Measurements from ENCODE around the gene DYSF. TPM values are rescaled to one million over a fixed set of nuclear protein-coding genes. Genes with fewer than 3 reads are reported as not detected.

The DYSF gene
- total RNA-seq, 1 experiment from 2014 or later: 0.31 TPM

DNA sequence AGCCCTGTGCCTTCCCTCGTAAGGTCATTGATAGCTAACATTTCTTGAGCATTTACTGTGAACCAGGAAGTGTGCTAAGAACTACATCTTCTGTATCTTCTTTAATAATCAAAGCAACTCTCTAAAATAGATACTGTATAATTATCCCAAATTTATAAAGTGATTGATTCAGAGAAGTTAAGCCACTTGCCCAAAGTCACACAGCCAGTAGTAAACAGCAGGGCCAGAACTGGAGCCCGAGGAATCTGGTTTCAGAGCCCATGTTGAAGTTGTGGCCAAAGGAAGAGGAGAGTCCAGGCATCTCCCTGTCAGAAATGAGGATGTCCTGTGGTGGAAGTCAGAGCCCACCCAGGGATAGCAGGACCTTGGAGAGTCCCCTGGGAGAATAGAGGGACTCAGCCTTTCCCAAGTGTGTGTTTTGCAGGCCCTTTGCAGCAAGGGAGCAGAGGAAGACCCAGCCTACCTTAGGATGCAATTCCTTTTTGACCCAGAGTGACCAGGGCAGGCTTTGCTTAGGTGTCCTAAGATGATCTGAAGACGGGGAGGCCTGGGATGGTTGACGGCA is 134.2 kb downstream of the DYSF start:
- Histone ChIP-seq H3K4me3 (ENCODE audit: low read depth in 2 of 2, low read length in 2 of 2) (no peak overlapping the region), H3K9me3 (ENCODE audit: control insufficient read depth, insufficient read depth, low read depth, low read length) (no peaks in the 10 kb centered on the region), H3K27ac (ENCODE audit: low read length) (no peak overlapping the region), H3K27me3 (ENCODE audit: control insufficient read depth, insufficient read depth, low read length) (no peaks in the 10 kb centered on the region), H3K36me3 (ENCODE audit: control insufficient read depth, insufficient read depth, low read length) (no peaks in the 10 kb centered on the region), H3K4me1 (ENCODE audit: control insufficient read depth, insufficient read depth, low read length) (peaks cover 12% of the 10 kb centered on the region)
- no peak for ATAC-seq
- no peak for TF ChIP-seq SIN3A (IDR thresholded peaks at IDR 0.05; ENCODE audit: borderline replicate concordance, insufficient read depth, low read depth, low read length)
- no peak for TF ChIP-seq POLR2AphosphoS5 (IDR thresholded peaks at IDR 0.05; ENCODE audit: low read depth, low read length)
- TF ChIP-seq, protein P1, sequence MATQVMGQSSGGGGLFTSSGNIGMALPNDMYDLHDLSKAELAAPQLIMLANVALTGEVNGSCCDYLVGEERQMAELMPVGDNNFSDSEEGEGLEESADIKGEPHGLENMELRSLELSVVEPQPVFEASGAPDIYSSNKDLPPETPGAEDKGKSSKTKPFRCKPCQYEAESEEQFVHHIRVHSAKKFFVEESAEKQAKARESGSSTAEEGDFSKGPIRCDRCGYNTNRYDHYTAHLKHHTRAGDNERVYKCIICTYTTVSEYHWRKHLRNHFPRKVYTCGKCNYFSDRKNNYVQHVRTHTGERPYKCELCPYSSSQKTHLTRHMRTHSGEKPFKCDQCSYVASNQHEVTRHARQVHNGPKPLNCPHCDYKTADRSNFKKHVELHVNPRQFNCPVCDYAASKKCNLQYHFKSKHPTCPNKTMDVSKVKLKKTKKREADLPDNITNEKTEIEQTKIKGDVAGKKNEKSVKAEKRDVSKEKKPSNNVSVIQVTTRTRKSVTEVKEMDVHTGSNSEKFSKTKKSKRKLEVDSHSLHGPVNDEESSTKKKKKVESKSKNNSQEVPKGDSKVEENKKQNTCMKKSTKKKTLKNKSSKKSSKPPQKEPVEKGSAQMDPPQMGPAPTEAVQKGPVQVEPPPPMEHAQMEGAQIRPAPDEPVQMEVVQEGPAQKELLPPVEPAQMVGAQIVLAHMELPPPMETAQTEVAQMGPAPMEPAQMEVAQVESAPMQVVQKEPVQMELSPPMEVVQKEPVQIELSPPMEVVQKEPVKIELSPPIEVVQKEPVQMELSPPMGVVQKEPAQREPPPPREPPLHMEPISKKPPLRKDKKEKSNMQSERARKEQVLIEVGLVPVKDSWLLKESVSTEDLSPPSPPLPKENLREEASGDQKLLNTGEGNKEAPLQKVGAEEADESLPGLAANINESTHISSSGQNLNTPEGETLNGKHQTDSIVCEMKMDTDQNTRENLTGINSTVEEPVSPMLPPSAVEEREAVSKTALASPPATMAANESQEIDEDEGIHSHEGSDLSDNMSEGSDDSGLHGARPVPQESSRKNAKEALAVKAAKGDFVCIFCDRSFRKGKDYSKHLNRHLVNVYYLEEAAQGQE (IDR thresholded peaks at IDR 0.05; ENCODE audit: insufficient read depth in 1 of 2, low read depth in 2 of 2, low read length in 1 of 2): peak in 1 of 2 experiments; percentile 43; a peak in 1 of 4 replicates
- no peak for TF ChIP-seq TCF7L2 (IDR thresholded peaks at IDR 0.05; ENCODE audit: low read depth, low read length)
- TF ChIP-seq, protein P2, sequence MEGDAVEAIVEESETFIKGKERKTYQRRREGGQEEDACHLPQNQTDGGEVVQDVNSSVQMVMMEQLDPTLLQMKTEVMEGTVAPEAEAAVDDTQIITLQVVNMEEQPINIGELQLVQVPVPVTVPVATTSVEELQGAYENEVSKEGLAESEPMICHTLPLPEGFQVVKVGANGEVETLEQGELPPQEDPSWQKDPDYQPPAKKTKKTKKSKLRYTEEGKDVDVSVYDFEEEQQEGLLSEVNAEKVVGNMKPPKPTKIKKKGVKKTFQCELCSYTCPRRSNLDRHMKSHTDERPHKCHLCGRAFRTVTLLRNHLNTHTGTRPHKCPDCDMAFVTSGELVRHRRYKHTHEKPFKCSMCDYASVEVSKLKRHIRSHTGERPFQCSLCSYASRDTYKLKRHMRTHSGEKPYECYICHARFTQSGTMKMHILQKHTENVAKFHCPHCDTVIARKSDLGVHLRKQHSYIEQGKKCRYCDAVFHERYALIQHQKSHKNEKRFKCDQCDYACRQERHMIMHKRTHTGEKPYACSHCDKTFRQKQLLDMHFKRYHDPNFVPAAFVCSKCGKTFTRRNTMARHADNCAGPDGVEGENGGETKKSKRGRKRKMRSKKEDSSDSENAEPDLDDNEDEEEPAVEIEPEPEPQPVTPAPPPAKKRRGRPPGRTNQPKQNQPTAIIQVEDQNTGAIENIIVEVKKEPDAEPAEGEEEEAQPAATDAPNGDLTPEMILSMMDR (IDR thresholded peaks at IDR 0.05): no peak
- no TSS peak for BruUV-seq (replicated peaks)
- intact Hi-C loops (cut with micrococcal nuclease; ENCODE audit: unreplicated experiment) (no loop called here), in situ Hi-C loops (cut with HindIII; ENCODE audit: low pct_unique_long_range_greater_than_20kb, low sequenced_read_pairs) (no loop called here)
- no peak for DNase-seq (ENCODE audit: low read depth, low spot score)
- POLR2A ChIA-PET: no interaction called here
- CTCF ChIA-PET: no interaction called here

DNA sequence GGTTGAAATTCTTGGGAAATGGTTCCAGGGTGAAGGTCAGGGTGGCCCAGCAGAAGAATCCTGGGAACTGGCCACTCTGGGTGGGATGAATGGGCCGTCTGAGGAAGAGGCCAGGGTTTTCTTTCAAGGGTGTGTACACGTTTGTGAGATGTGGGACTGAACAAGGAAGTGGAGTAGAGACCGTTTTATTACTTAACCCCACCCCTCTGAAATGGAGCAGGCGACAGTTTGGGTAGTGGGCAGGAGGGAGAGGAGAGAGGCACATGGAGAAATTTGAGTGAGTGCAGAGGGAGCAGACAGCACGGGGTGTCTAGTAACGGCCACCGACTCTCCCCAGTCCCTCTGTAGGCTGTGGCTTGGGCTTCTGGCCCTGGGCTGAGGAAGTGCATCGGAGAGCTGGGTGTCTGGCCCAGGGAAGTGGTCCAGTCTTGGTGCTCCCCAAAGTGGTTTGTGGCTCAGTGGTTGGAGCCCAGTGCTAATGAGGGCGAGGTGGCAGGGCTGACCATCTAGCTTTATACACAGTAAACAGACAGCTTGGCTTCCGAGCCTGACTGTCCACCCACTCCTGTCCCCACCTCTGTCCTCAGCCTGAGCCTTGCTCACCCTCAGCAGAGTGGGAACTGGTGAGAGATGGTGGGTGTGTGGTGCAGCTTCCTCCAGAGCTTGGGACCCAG is 135.3 kb downstream of the DYSF start:
- in situ Hi-C loops (cut with HindIII; ENCODE audit: low pct_unique_long_range_greater_than_20kb, low sequenced_read_pairs) (no loop called here), intact Hi-C loops (cut with micrococcal nuclease; ENCODE audit: unreplicated experiment) (no loop called here)
- Histone ChIP-seq H3K36me3 (ENCODE audit: control insufficient read depth, insufficient read depth, low read length) (no peaks in the 10 kb centered on the region), H3K27me3 (ENCODE audit: control insufficient read depth, insufficient read depth, low read length) (no peaks in the 10 kb centered on the region), H3K4me1 (ENCODE audit: control insufficient read depth, insufficient read depth, low read length) (peaks cover 13% of the 10 kb centered on the region), H3K4me3 (ENCODE audit: low read depth in 2 of 2, low read length in 2 of 2) (no peak overlapping the region), H3K9me3 (ENCODE audit: control insufficient read depth, insufficient read depth, low read depth, low read length) (no peaks in the 10 kb centered on the region), H3K27ac (ENCODE audit: low read length) (no peak overlapping the region)
- TF ChIP-seq TCF7L2 (IDR thresholded peaks at IDR 0.05; ENCODE audit: low read depth, low read length): no peak
- no peak for TF ChIP-seq POLR2AphosphoS5 (IDR thresholded peaks at IDR 0.05; ENCODE audit: low read depth, low read length)
- TF ChIP-seq, protein P1 (IDR thresholded peaks at IDR 0.05; ENCODE audit: insufficient read depth in 1 of 2, low read depth in 2 of 2, low read length in 1 of 2): no peak
- TF ChIP-seq, protein P2 (IDR thresholded peaks at IDR 0.05): no peak
- no peak for TF ChIP-seq SIN3A (IDR thresholded peaks at IDR 0.05; ENCODE audit: borderline replicate concordance, insufficient read depth, low read depth, low read length)
- ChIA-PET POLR2A (no interaction called here), CTCF (interaction anchor here (0.6 kb wide), 1 partner anchor 527 kb away, joined by 5 read pairs; no protein-coding TSS in a partner anchor)
- ATAC-seq (no peak), DNase-seq (ENCODE audit: low read depth, low spot score) (no peak)
- no TSS peak for BruUV-seq (replicated peaks)
